HepG2 (cell line): Measurements from ENCODE around the gene CCDC8. TPM values are rescaled to one million over a fixed set of nuclear protein-coding genes. Genes with fewer than 3 reads are reported as not detected.

ENCODE experiments used
- EED ChIP-seq: sonication (generic); formaldehyde crosslinking; IDR thresholded peaks from 2 replicates; pipeline ENCODE4 v1.5.0; 2020; ENCODE audit warnings: mild to moderate bottlenecking, missing genetic modification reagents
- ELF4 ChIP-seq: sonication (generic); formaldehyde crosslinking; IDR thresholded peaks from 2 replicates; pipeline ENCODE4 v1.5.0; 2020; ENCODE audit warnings: missing genetic modification reagents, mild to moderate bottlenecking, moderate library complexity, borderline replicate concordance
- ISL2 ChIP-seq: sonication (generic); formaldehyde crosslinking; IDR thresholded peaks from 2 replicates; pipeline ENCODE4 v1.5.0; 2020; ENCODE audit warnings: missing genetic modification reagents
- KLF11 ChIP-seq: IDR thresholded peaks from 2 replicates; pipeline ENCODE4 v1.6.1; 2016; ENCODE audit warnings: missing compliant biosample characterization
- MAFG ChIP-seq: sonication (generic); formaldehyde crosslinking; IDR thresholded peaks from 2 replicates; pipeline ENCODE4 v1.5.1; 2020; ENCODE audit warnings: mild to moderate bottlenecking, missing genetic modification reagents
- PHF8 ChIP-seq: sonication (generic); formaldehyde crosslinking; IDR thresholded peaks from 2 replicates; pipeline ENCODE4 v1.5.0; 2020; ENCODE audit warnings: missing genetic modification reagents
- PRDM10 ChIP-seq: sonication (generic); formaldehyde crosslinking; IDR thresholded peaks from 2 replicates; pipeline ENCODE4 v1.4.0; 2020; ENCODE audit warnings: low read depth, missing genetic modification reagents
- THAP9 ChIP-seq: sonication (generic); formaldehyde crosslinking; IDR thresholded peaks from 2 replicates; pipeline ENCODE4; 2020; ENCODE audit warnings: missing genetic modification reagents, mild to moderate bottlenecking, borderline replicate concordance
- ZBTB33 ChIP-seq: sonication (generic); formaldehyde crosslinking; IDR thresholded peaks from 2 replicates; pipeline ENCODE4 v1.4.0; 2020; ENCODE audit warnings: missing genetic modification reagents
- ZFP91 ChIP-seq: sonication (generic); formaldehyde crosslinking; IDR thresholded peaks from 2 replicates; pipeline ENCODE4 v1.9.0; 2022; ENCODE audit warnings: missing genetic modification reagents, mild to moderate bottlenecking, borderline replicate concordance
- ZNF17 ChIP-seq: sonication (generic); formaldehyde crosslinking; IDR thresholded peaks from 2 replicates; pipeline ENCODE4 v1.5.0; 2020; ENCODE audit warnings: mild to moderate bottlenecking, missing genetic modification reagents
- ZNF343 ChIP-seq: sonication (generic); formaldehyde crosslinking; IDR thresholded peaks from 2 replicates; pipeline ENCODE4 v1.4.0; 2020; ENCODE audit warnings: mild to moderate bottlenecking, missing genetic modification reagents
- ZNF563 ChIP-seq: sonication (generic); formaldehyde crosslinking; IDR thresholded peaks from 2 replicates; pipeline ENCODE4 v1.8.0; 2022; ENCODE audit warnings: mild to moderate bottlenecking, moderate library complexity, missing genetic modification reagents
- ZNF619 ChIP-seq: sonication (generic); formaldehyde crosslinking; IDR thresholded peaks from 2 replicates; pipeline ENCODE4 v1.4.0; 2020; ENCODE audit warnings: mild to moderate bottlenecking, missing genetic modification reagents
- polyA plus RNA-seq, 8 experiments: library from polyadenylated mRNA; depleted of rRNA in 3 of 8; stranded (reverse) in 7 of 8; unstranded in 1 of 8; fragments of >200 nt; fragmentation: Illumina TruSeq in 4 of 8; extraction: Trizol in 4 of 8; gene quantifications; 2 replicates each; pipeline versions ENCODE4 v1.2.1 to v1.2.3, GENCODE V29; 2011 to 2016; ENCODE audit warnings: low read depth in 4 of 8, missing spikeins in 1 of 8, mixed read lengths in 1 of 8; ENCODE audit not compliant: insufficient read depth in 1 of 8
- total RNA-seq, 5 experiments: library from RNA; depleted of rRNA; stranded (reverse); fragments of >200 nt; fragmentation: Illumina TruSeq; extraction: Trizol; gene quantifications; 2 replicates each; pipeline ENCODE4 v1.2.3, GENCODE V29; 2016; ENCODE audit warnings: low read depth in 1 of 5

Gene CCDC8
- total and polyA plus RNA-seq, 2 of the 13 experiments (the other 11 are each of a cell fraction or from before 2014, with no cell fraction given), result 0.04 TPM; not detected in 1

GRCh38 chr19:46426506-46427162 is 13.3 kb upstream of the CCDC8 start (continued):
- TF ChIP-seq KLF11 (no peak), EED (CRISPR knock-in tag) (peak; percentile 59; the same call in 1 of the 2 replicates), ZNF343 (CRISPR knock-in tag) (no peak), ISL2 (CRISPR knock-in tag) (0 out of 2 replicates have a peak, but pooled peaks have one; percentile 20), ELF4 (CRISPR knock-in tag) (no peak), MAFG (no peak), THAP9 (peak; percentile 54; the same call in 1 of the 2 replicates), PHF8 (CRISPR knock-in tag) (peak; percentile 34; the same call in 1 of the 2 replicates), ZFP91 (CRISPR knock-in tag) (no peak; the same call in 1 of the 2 replicates), ZNF619 (CRISPR knock-in tag) (no peak), ZNF17 (CRISPR knock-in tag) (no peak), ZBTB33 (CRISPR knock-in tag) (no peak), ZNF563 (CRISPR knock-in tag) (no peak), PRDM10 (CRISPR knock-in tag) (no peak)
